ENCODE data around the gene FIBP.

- TF ChIP-seq CTCF (IDR thresholded peaks at IDR 0.05; ENCODE audit: control extremely low read depth in 1 of 3, insufficient read depth in 1 of 3, low read depth in 1 of 3, low read length in 3 of 3), result no peak
- no peak for TF ChIP-seq KDM1A (IDR thresholded peaks at IDR 0.05; ENCODE audit: borderline replicate concordance, low read length)
- no peak for TF ChIP-seq EZH2 (IDR thresholded peaks at IDR 0.05; ENCODE audit: low read depth, low read length, severe bottlenecking)
- TF ChIP-seq RNF2 (IDR thresholded peaks at IDR 0.05; ENCODE audit: borderline replicate concordance, low read depth, low read length, missing control alignments, poor library complexity, severe bottlenecking), result no peak
- TF ChIP-seq ZNF274 (IDR thresholded peaks at IDR 0.05; ENCODE audit: borderline replicate concordance, extremely low read depth, low read length), result no peak
- no peak for TF ChIP-seq JUN (IDR thresholded peaks at IDR 0.05; ENCODE audit: low read depth, low read length)
- peak; percentile 74 for TF ChIP-seq POLR2AphosphoS5 (IDR thresholded peaks at IDR 0.05; ENCODE audit: low read depth, low read length)
- TF ChIP-seq CHD2 (IDR thresholded peaks at IDR 0.05; ENCODE audit: low read length), result no peak
- no peak for TF ChIP-seq YY1 (IDR thresholded peaks at IDR 0.05; ENCODE audit: low read depth, low read length)
- TF ChIP-seq MAFK (IDR thresholded peaks at IDR 0.05; ENCODE audit: low read depth, low read length), result no peak
- no peak for TF ChIP-seq EGR1 (IDR thresholded peaks at IDR 0.05; ENCODE audit: borderline replicate concordance, low read depth, low read length)
- no peak for TF ChIP-seq RFX5 (IDR thresholded peaks at IDR 0.05; ENCODE audit: borderline replicate concordance, low read depth, low read length)
- TF ChIP-seq POLR2A (IDR thresholded peaks at IDR 0.05; ENCODE audit: control extremely low read depth in 1 of 2, low read depth in 2 of 2, low read length in 2 of 2), result peak in 1 of 2 experiments; percentile 63; a peak in 1 of 3 replicates
These were observed 31.4 kb downstream of the FIBP start for GRCh38 chr11:65856689-65857499.
